ENCODE results near the gene RAD51AP2.

DNA sequence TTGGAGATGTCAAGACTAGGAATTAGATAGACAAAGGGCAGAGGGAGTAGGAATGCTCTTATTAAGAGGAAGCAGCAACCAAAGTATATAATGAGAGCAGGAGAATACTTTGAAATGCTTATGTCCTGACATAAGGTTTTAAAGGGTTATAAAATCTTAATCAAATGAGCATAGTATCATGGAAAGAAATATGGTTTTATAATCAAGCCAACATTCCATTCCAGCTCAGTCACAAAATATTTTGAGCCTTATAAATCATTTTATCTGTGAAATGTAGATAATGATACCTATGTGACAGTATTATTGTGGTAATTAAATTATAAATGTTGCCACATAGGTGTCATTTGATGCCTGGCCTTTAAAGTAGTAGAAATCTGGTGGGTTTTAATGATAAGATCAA, 39.8 kb upstream of the RAD51AP2 start:
- TF ChIP-seq, protein P1, sequence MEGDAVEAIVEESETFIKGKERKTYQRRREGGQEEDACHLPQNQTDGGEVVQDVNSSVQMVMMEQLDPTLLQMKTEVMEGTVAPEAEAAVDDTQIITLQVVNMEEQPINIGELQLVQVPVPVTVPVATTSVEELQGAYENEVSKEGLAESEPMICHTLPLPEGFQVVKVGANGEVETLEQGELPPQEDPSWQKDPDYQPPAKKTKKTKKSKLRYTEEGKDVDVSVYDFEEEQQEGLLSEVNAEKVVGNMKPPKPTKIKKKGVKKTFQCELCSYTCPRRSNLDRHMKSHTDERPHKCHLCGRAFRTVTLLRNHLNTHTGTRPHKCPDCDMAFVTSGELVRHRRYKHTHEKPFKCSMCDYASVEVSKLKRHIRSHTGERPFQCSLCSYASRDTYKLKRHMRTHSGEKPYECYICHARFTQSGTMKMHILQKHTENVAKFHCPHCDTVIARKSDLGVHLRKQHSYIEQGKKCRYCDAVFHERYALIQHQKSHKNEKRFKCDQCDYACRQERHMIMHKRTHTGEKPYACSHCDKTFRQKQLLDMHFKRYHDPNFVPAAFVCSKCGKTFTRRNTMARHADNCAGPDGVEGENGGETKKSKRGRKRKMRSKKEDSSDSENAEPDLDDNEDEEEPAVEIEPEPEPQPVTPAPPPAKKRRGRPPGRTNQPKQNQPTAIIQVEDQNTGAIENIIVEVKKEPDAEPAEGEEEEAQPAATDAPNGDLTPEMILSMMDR (IDR thresholded peaks at IDR 0.05; ENCODE audit: low read depth, low read length, poor library complexity, severe bottlenecking), result no peak
- no peak for TF ChIP-seq EZH2phosphoT487 (IDR thresholded peaks at IDR 0.05; ENCODE audit: borderline replicate concordance, low read length)

Data from DOHH2 (cell line).